Stimulated activated CD8-positive, alpha-beta memory T cell treated with anti-CD3 and anti-CD28 coated beads, Interleukin-12 subunit alpha, Interleukin-12 subunit beta, amount 100 ng/mL, for 24 hours (primary cell): Measurements from ENCODE around the gene SPOCK2.

Experiments
- DNase-seq: peaks from one replicate; pipeline ENCODE4 v3.0.0-alpha.2; 2020; ENCODE audit errors: extremely low read depth

SPOCK2 gene

GRCh38 chr10:72011976-72012512, 76.3 kb downstream of the SPOCK2 start:
- DNase-seq, result no peak

- DNase-seq, result no peak
These were observed 76.9 kb downstream of the SPOCK2 start for GRCh38 chr10:72011468-72011867.

- DNase-seq, result no peak
These were observed 77.3 kb downstream of the SPOCK2 start for GRCh38 chr10:72011016-72011415.

GRCh38 chr10:72010234-72010973, 77.9 kb downstream of the SPOCK2 start:
- DNase-seq, result no peak

GRCh38 chr10:72009425-72010081, 78.8 kb downstream of the SPOCK2 start:
- DNase-seq, result no peak

- no peak for DNase-seq
These were observed 79.3 kb downstream of the SPOCK2 start for GRCh38 chr10:72009051-72009424.
